ENCODE measurements around the gene EML2. TPM values are rescaled to one million over a fixed set of nuclear protein-coding genes. Genes with fewer than 3 reads are reported as not detected.

EML2 gene
- polyA plus RNA-seq, 1 donor from 2014 or later, result 18.9 TPM

DNA sequence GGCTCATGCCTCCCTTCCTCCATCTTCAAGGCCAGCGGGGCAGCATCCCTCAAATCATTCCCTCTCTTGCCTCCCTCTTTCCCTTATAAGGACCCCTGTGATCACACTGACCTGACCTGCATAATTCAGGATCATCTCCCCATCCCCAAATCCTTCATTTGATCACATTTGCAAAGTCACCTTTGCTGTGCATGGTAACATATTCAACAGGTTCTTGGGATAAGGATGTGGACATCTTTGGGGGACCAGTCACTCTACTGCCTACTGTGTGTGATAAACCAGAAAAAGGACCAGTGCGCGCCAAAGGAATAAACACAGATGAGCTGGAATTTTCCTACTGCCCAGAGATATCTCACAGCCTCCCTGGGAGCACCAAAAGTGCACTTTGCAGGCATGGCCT, 62.5 kb downstream of the EML2 start:
- H3K9ac ChIP-seq (ENCODE audit: low read length), result no peak overlapping the region
- TF ChIP-seq TAF1 (IDR thresholded peaks at IDR 0.05; ENCODE audit: low read depth), result no peak
- TF ChIP-seq SMC3 (conservative IDR thresholded peaks at IDR 0.05; ENCODE audit: poor library complexity), result no peak
- H3K9me2 ChIP-seq (ENCODE audit: insufficient read depth, low read length), result no peaks in the 10 kb centered on the region
- H3K4me2 ChIP-seq (ENCODE audit: low read length), result no peak overlapping the region
- no peaks in the 10 kb centered on the region for H3K79me2 ChIP-seq (replicated peaks; ENCODE audit: insufficient read depth, low read length)
- no peaks in the 10 kb centered on the region for H3K36me3 ChIP-seq (ENCODE audit: insufficient read depth, low read length)
- H4K20me1 ChIP-seq (ENCODE audit: insufficient read depth), result no peaks in the 10 kb centered on the region
- H3K27ac ChIP-seq (ENCODE audit: low read length), result no peak overlapping the region
- H3K4me3 ChIP-seq (ENCODE audit: low read length), result no peak overlapping the region
- no peak overlapping the region for H2AFZ ChIP-seq (ENCODE audit: low read depth, low read length)
- no peaks in the 10 kb centered on the region for H3K27me3 ChIP-seq (ENCODE audit: insufficient read depth, low read depth, low read length)
- no peaks in the 10 kb centered on the region for H3F3A ChIP-seq (ENCODE audit: insufficient read depth, low read length, poor library complexity, severe bottlenecking)
- no peaks in the 10 kb centered on the region for H3K9me3 ChIP-seq (ENCODE audit: low read length)

DNA sequence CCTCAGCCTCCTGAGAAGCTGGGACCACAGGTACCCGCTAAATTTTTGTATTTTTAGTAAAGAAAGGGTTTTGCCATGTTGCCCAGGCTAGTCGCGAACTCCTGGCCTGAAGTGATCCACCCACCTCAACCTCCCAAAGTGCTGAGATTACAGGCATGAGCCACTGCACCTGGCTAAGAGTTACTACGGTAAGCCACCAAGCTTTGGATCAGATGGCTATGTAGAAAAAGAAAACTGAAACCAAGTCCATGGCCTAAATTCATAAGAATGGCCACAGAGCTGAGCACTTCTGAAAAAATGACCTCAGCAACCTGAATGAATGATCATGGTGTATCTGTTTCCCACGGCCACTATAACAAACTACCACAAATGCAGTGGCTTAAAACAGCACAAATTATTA, 64.0 kb downstream of the EML2 start:
- Histone ChIP-seq H3K9me2 (ENCODE audit: insufficient read depth, low read length) (no peaks in the 10 kb centered on the region), H3K4me3 (ENCODE audit: low read length) (no peak overlapping the region), H3K9ac (ENCODE audit: low read length) (no peak overlapping the region), H3F3A (ENCODE audit: insufficient read depth, low read length, poor library complexity, severe bottlenecking) (no peaks in the 10 kb centered on the region), H3K27ac (ENCODE audit: low read length) (no peak overlapping the region), H3K9me3 (ENCODE audit: low read length) (no peaks in the 10 kb centered on the region), H3K27me3 (ENCODE audit: insufficient read depth, low read depth, low read length) (no peaks in the 10 kb centered on the region), H3K4me2 (ENCODE audit: low read length) (no peak overlapping the region), H3K36me3 (ENCODE audit: insufficient read depth, low read length) (no peaks in the 10 kb centered on the region), H4K20me1 (ENCODE audit: insufficient read depth) (no peaks in the 10 kb centered on the region), H2AFZ (ENCODE audit: low read depth, low read length) (no peak overlapping the region), H3K79me2 (replicated peaks; ENCODE audit: insufficient read depth, low read length) (no peaks in the 10 kb centered on the region)
- TF ChIP-seq POLR2AphosphoS5 (IDR thresholded peaks at IDR 0.05), result no peak
- no peak for TF ChIP-seq TAF1 (IDR thresholded peaks at IDR 0.05; ENCODE audit: low read depth)
- TF ChIP-seq, protein P1, sequence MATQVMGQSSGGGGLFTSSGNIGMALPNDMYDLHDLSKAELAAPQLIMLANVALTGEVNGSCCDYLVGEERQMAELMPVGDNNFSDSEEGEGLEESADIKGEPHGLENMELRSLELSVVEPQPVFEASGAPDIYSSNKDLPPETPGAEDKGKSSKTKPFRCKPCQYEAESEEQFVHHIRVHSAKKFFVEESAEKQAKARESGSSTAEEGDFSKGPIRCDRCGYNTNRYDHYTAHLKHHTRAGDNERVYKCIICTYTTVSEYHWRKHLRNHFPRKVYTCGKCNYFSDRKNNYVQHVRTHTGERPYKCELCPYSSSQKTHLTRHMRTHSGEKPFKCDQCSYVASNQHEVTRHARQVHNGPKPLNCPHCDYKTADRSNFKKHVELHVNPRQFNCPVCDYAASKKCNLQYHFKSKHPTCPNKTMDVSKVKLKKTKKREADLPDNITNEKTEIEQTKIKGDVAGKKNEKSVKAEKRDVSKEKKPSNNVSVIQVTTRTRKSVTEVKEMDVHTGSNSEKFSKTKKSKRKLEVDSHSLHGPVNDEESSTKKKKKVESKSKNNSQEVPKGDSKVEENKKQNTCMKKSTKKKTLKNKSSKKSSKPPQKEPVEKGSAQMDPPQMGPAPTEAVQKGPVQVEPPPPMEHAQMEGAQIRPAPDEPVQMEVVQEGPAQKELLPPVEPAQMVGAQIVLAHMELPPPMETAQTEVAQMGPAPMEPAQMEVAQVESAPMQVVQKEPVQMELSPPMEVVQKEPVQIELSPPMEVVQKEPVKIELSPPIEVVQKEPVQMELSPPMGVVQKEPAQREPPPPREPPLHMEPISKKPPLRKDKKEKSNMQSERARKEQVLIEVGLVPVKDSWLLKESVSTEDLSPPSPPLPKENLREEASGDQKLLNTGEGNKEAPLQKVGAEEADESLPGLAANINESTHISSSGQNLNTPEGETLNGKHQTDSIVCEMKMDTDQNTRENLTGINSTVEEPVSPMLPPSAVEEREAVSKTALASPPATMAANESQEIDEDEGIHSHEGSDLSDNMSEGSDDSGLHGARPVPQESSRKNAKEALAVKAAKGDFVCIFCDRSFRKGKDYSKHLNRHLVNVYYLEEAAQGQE (IDR thresholded peaks at IDR 0.05; ENCODE audit: borderline replicate concordance), result no peak
- no peak for TF ChIP-seq EP300 (conservative IDR thresholded peaks at IDR 0.05; ENCODE audit: poor library complexity, severe bottlenecking)
- TF ChIP-seq, protein P2, sequence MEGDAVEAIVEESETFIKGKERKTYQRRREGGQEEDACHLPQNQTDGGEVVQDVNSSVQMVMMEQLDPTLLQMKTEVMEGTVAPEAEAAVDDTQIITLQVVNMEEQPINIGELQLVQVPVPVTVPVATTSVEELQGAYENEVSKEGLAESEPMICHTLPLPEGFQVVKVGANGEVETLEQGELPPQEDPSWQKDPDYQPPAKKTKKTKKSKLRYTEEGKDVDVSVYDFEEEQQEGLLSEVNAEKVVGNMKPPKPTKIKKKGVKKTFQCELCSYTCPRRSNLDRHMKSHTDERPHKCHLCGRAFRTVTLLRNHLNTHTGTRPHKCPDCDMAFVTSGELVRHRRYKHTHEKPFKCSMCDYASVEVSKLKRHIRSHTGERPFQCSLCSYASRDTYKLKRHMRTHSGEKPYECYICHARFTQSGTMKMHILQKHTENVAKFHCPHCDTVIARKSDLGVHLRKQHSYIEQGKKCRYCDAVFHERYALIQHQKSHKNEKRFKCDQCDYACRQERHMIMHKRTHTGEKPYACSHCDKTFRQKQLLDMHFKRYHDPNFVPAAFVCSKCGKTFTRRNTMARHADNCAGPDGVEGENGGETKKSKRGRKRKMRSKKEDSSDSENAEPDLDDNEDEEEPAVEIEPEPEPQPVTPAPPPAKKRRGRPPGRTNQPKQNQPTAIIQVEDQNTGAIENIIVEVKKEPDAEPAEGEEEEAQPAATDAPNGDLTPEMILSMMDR (IDR thresholded peaks at IDR 0.05; ENCODE audit: poor library complexity, severe bottlenecking), result no peak
- no peak for TF ChIP-seq EZH2 (IDR thresholded peaks at IDR 0.05; ENCODE audit: borderline replicate concordance, insufficient read depth, low read length, poor library complexity, severe bottlenecking)
- no peak for TF ChIP-seq RAD21 (conservative IDR thresholded peaks at IDR 0.05)
- TF ChIP-seq MXI1 (conservative IDR thresholded peaks at IDR 0.05; ENCODE audit: poor library complexity, severe bottlenecking), result no peak
- no peak for TF ChIP-seq SMC3 (conservative IDR thresholded peaks at IDR 0.05; ENCODE audit: poor library complexity)

DNA sequence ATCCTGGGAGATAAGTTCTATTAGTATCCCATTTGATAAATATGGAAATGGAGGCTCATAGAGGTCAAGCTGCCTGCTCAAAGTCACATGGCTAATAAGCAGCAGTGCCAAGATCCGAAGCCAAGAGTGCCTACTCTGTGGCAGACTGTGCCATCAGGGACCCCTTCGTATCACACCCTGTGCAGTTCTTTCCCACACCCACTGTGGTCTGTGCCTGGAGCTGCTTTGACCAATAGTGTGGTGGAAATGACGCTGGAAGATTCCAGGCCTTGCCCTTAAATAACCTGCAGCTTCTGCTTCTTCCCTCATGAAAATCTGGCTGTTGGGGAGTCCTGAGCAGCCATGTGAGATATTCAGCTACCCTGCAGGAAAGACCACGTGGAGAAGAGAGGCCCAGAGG, 64.7 kb downstream of the EML2 start:
- TF ChIP-seq RAD21 (conservative IDR thresholded peaks at IDR 0.05), result no peak
- TF ChIP-seq SMC3 (conservative IDR thresholded peaks at IDR 0.05; ENCODE audit: poor library complexity), result no peak
- no peak for TF ChIP-seq MXI1 (conservative IDR thresholded peaks at IDR 0.05; ENCODE audit: poor library complexity, severe bottlenecking)
- TF ChIP-seq EP300 (conservative IDR thresholded peaks at IDR 0.05; ENCODE audit: poor library complexity, severe bottlenecking), result no peak
- no peak for TF ChIP-seq TAF1 (IDR thresholded peaks at IDR 0.05; ENCODE audit: low read depth)
- TF ChIP-seq, protein P2 (IDR thresholded peaks at IDR 0.05; ENCODE audit: poor library complexity, severe bottlenecking), result no peak
- TF ChIP-seq, protein P1 (IDR thresholded peaks at IDR 0.05; ENCODE audit: borderline replicate concordance), result no peak
- TF ChIP-seq POLR2AphosphoS5 (IDR thresholded peaks at IDR 0.05), result no peak
- TF ChIP-seq EZH2 (IDR thresholded peaks at IDR 0.05; ENCODE audit: borderline replicate concordance, insufficient read depth, low read length, poor library complexity, severe bottlenecking), result no peak
- Histone ChIP-seq H3K9ac (ENCODE audit: low read length) (no peak overlapping the region), H3K36me3 (ENCODE audit: insufficient read depth, low read length) (no peaks in the 10 kb centered on the region), H3K27ac (ENCODE audit: low read length) (no peak overlapping the region), H3K27me3 (ENCODE audit: insufficient read depth, low read depth, low read length) (no peaks in the 10 kb centered on the region), H3K9me3 (ENCODE audit: low read length) (no peaks in the 10 kb centered on the region), H3K79me2 (replicated peaks; ENCODE audit: insufficient read depth, low read length) (no peaks in the 10 kb centered on the region), H3F3A (ENCODE audit: insufficient read depth, low read length, poor library complexity, severe bottlenecking) (no peaks in the 10 kb centered on the region), H2AFZ (ENCODE audit: low read depth, low read length) (no peak overlapping the region), H4K20me1 (ENCODE audit: insufficient read depth) (no peaks in the 10 kb centered on the region), H3K9me2 (ENCODE audit: insufficient read depth, low read length) (no peaks in the 10 kb centered on the region), H3K4me3 (ENCODE audit: low read length) (no peak overlapping the region), H3K4me2 (ENCODE audit: low read length) (no peak overlapping the region)

Measured in neural cell (in vitro differentiated cells).